Measurements from ENCODE around the gene RPAP3. TPM values are rescaled to one million over a fixed set of nuclear protein-coding genes. Genes with fewer than 3 reads are reported as not detected.

Gene RPAP3
- total and polyA plus RNA-seq, 10 donors: 12.2 to 35.5 (median 26.4) TPM

GRCh38 chr12:47711448-47711847 lies 5.6 kb upstream of the RPAP3 start:
- Histone ChIP-seq H3K27ac (no peak overlapping the region), H3K36me3 (peaks cover 0 to 7% (median 0%) of the 10 kb centered on the region in 6 donors), H3K9me3 (no peaks in the 10 kb centered on the region), H3K4me3 (no peak overlapping the region), H3K4me1 (peaks cover 22 to 76% (median 53%) of the 10 kb centered on the region in 6 donors), H3K27me3 (replicated peaks in 1 of 7) (no peaks in the 10 kb centered on the region)
- WGBS, 5 donors: 86 to 100% (median 90%) methylated on average over 5 of the region's 5 CpGs
- intact Hi-C loops (cut with DNase I; ENCODE audit: low total_unique reads): loop anchor here (10.0 kb wide), 1 partner anchor 453 kb away; no protein-coding TSS in a partner anchor
- no peak for TF ChIP-seq POLR2AphosphoS5 (IDR thresholded peaks at IDR 0.05)
- no peak for TF ChIP-seq POLR2A (IDR thresholded peaks at IDR 0.05)
- no peak for TF ChIP-seq CTCF (IDR thresholded peaks at IDR 0.05 in 8 of 11, conservative IDR thresholded peaks at IDR 0.05 in 3 of 11)
- DNase-seq: no peak

DNA sequence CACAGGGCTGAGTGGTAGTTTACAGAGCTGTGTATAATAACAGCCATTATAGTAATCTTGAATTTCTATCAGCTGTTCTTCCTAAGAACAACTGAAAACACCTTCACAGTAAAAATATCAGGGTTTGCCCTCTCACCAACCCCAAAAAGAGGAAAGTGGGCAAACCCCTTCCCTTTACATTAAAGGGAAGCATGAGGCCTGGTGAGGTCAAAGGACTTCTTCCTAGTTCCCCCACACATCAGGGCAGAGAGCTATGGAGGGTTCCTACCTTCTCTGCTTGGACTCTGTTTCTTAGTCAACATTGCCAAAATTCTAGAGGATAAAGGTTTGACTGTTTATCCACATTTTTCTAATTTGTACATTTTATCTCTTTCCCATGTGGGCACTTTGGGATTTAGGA lies 4.4 kb upstream of the RPAP3 start:
- TF ChIP-seq CTCF (IDR thresholded peaks at IDR 0.05 in 8 of 11, conservative IDR thresholded peaks at IDR 0.05 in 3 of 11) (no peak), POLR2AphosphoS5 (IDR thresholded peaks at IDR 0.05) (no peak), POLR2A (IDR thresholded peaks at IDR 0.05) (no peak)

GRCh38 chr12:47709671-47710070 lies 3.8 kb upstream of the RPAP3 start:
- H3K27ac ChIP-seq: peak overlapping the region in 6 of 8 donors; percentile 14 to 98 (median 61)
- DNase-seq: no peak
- H3K27me3 ChIP-seq (replicated peaks in 1 of 7): no peaks in the 10 kb centered on the region
- H3K4me3 ChIP-seq: no peak overlapping the region
- H3K9me3 ChIP-seq: no peaks in the 10 kb centered on the region
- H3K36me3 ChIP-seq: peaks cover 0 to 7% (median 0%) of the 10 kb centered on the region in 6 donors
- TF ChIP-seq CTCF (IDR thresholded peaks at IDR 0.05 in 8 of 11, conservative IDR thresholded peaks at IDR 0.05 in 3 of 11) (no peak), POLR2A (IDR thresholded peaks at IDR 0.05) (no peak), POLR2AphosphoS5 (IDR thresholded peaks at IDR 0.05) (no peak)
- 36 to 47% (median 40%) methylated on average over 2 of the region's 2 CpGs for WGBS, 5 donors
- H3K4me1 ChIP-seq: peaks cover 20 to 67% (median 49%) of the 10 kb centered on the region in 6 donors
- intact Hi-C loops (cut with DNase I; ENCODE audit: low total_unique reads): loop anchor here (10.0 kb wide), 1 partner anchor 455 kb away; no protein-coding TSS in a partner anchor

More for the DNA sequence above, 4.4 kb upstream of the RPAP3 start:
- no peaks in the 10 kb centered on the region for H3K27me3 ChIP-seq (replicated peaks in 1 of 7)
- peak overlapping the region in 5 of 8 donors; percentile 14 to 98 (median 62) for H3K27ac ChIP-seq
- H3K4me3 ChIP-seq: no peak overlapping the region
- peaks cover 0 to 7% (median 0%) of the 10 kb centered on the region in 6 donors for H3K36me3 ChIP-seq
- DNase-seq: no peak
- intact Hi-C loops (cut with DNase I; ENCODE audit: low total_unique reads): loop anchor here (10.0 kb wide), 1 partner anchor 455 kb away; no protein-coding TSS in a partner anchor
- H3K4me1 ChIP-seq: peaks cover 19 to 67% (median 48%) of the 10 kb centered on the region in 6 donors
- H3K9me3 ChIP-seq: no peaks in the 10 kb centered on the region

DNA sequence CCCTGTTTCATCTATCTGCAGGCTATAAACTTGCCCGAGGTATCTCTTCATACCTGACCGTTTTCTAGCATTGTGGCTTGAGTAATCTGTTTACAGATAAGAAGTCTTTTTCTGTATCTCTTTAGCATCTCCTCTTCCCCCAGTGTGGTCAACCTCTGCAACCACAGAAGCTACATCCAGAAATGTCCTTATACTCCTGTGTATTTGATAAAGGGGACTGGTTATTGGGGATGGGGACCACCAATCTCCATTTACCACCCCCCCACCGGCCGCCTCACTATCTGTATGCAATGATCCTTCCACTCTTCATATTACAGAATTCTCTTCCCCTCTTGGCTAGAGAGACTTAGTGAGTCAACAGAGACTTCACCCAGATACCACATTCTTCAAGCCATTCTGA lies 3.4 kb upstream of the RPAP3 start:
- Histone ChIP-seq H3K4me3 (no peak overlapping the region), H3K36me3 (peaks cover 0 to 7% (median 0%) of the 10 kb centered on the region in 6 donors), H3K27ac (peak overlapping the region in 5 of 8 donors; percentile 15 to 98 (median 62)), H3K9me3 (no peaks in the 10 kb centered on the region), H3K4me1 (peaks cover 24 to 68% (median 50%) of the 10 kb centered on the region in 6 donors), H3K27me3 (replicated peaks in 1 of 7) (no peaks in the 10 kb centered on the region)
- TF ChIP-seq POLR2A (IDR thresholded peaks at IDR 0.05): no peak
- no peak for TF ChIP-seq POLR2AphosphoS5 (IDR thresholded peaks at IDR 0.05)
- no peak for TF ChIP-seq CTCF (IDR thresholded peaks at IDR 0.05 in 8 of 11, conservative IDR thresholded peaks at IDR 0.05 in 3 of 11)
- intact Hi-C loops (cut with DNase I; ENCODE audit: low total_unique reads): no loop called here
- 68 to 79% (median 71%) methylated on average over 4 of the region's 4 CpGs for WGBS, 5 donors
- no peak for DNase-seq

Measured in spleen (tissue), 11 donors.